GM19043 (cell line): ENCODE data around the gene ZNF536.
"Not testable (repeated sequence)": the region's sequence is repeated elsewhere in the genome, so short reads cannot be mapped to it uniquely, and the experiment has no call there.

ENCODE experiments used
- ATAC-seq: cut with Tn5 transposase; IDR thresholded peaks from one replicate; pipeline ENCODE4 v1.9.1; 2021; ENCODE audit warnings: low read depth; ENCODE audit not compliant: unreplicated experiment

Gene ZNF536

DNA sequence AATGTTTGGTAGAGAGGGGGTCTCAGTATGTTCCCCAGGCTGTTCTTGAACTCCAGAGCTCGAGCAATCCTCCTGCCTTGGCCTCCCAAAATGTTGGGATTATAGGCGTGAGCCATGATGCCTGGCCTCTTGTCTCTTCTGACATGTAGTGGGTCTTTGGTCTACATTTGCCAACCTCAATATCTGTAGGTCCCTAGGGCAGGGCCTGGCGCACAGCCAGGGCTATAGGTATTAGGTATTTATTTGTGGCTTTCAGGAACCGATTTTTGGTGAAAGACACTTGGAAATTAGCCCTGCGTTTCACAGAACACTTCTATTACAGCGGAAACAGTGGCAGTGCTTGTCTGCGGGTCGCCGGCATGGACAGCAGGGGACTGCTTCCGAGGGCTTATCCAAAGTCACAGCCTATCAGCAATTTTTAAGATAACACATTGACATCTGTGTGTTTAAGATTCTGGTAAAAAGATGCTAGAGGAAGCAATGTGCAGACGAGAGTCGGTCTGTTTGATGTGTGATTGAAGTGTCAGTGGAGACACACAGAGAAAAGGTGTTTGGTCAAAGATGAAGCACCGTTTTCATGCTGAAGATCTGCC, 14.5 kb downstream of the ZNF536 start:
- no peak for ATAC-seq

DNA sequence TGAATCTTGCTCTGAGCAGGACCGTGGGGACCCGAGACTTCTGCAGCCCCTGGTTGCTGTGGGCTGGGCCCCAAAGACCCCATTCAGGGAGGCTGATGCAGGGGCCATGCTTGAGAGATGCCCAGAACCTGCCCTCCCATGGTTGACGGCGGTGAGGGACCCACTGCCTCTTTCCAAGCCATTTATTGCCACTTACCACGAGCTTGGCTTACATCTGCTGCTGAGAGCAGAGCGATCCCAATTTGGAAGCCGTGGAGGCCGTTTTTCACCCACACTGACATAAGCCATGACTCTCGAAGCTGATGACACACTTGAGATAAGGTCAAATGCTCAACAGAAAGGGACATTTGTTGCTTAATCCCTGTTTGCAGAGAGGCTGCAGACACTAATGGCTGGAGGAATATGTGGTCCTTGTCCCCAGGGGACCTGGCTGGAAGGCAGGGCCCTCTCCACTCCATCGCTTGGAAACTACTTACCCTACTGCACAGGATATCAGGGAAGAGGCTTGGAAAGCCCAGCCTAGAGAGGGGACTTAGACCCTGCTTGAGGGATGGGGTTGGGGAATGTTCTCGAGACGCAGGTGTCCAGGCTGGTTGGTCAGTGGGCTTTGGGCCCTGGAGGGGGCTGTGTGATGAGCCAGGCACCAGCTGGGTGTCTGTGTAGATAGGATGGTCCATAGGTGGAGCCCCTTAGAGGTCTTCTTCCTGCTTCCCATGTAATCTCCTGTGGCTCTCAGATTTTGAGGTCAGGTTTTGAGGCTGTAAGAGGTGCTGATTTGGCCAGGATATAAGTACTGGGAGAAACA, 15.3 kb downstream of the ZNF536 start:
- ATAC-seq, result no peak

DNA sequence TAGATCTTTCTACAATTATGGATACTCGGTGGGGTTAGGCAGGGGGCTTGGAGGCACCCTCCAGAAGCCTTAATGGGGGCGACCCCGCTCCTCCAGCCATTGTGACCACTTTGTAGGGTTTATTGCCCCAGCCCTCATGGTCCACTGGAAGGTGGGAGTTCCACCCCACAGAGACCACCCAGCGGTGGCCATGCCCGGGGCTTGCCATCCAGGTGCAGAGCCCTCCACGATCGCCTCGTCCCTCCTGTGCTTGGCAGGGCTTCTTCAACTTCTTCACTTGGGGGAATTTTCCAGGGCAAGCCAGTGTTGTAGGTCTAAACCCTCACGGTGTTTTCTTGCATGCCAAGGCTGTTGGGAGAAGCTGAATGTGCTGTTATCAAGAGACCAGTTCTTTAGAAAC, 16.1 kb downstream of the ZNF536 start:
- ATAC-seq, result no peak

DNA sequence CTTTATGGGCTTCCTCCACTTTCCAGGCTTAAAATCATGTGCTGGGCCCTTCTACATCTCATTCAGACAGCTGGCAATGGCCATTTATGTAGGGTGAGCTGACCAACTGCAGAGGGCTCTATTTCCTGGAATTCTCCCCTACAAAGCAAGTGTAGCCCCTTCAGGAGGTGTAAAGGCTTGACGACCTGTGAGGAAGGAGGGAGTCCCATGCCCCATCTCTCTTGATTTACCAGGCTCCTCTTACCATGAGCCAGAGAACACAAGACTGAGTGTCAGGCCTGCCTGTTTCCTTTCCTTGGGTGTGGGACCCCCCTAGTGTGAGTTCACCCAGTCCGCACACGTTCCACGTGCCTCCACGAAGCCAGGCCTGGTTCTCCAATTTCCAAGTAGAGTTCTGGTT, 16.6 kb downstream of the ZNF536 start:
- ATAC-seq, result no peak

DNA sequence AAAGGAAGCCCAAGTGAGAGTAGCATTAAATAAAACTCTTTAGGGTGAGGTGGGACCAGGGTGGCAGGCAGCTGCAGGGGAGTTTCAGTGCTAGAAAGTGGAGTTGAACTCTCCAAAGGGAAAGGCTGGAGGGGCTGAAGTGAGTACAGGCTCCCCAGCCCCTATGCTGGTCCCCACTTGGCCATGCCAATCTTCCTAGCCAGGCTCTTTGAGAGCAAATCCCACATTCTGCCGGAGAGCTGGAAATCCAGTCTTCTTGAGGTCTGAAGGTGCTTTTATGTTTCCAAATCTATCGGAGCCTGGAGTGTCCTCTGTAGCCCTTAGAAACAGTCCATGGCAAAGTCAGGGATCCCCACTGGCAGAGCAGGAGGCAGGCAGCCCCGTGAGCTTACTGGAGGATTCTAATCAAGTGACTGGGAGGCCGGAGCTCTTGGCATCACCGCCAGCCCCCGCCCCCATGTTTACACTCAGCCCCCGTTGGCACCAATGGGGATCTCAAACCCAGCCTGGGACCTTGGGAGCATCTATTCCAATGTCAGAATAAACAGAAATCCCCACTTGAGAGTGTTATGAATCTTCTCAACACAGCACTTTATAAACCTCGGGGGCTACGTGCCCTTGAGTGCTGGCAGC, 18.3 kb downstream of the ZNF536 start:
- ATAC-seq, result no peak

DNA sequence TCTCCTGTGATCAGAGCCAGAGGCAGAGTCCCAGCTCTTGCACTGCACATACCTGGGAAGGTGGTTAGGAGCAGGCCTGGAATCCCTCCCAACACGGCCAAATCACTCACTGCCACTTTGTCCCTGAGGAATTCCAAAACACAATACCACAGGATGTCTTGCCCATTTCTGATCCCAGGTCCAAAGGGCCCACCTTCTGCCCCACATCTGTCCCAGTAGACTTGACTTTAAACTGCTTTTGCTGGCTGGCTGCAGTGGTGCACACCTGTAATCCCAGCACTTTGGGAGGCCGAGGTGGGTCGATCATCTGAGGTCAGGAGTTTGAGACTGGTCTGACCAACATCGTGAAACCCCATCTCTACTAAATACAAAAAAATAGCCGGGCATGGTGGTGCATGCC, 18.9 kb downstream of the ZNF536 start:
- no peak for ATAC-seq

DNA sequence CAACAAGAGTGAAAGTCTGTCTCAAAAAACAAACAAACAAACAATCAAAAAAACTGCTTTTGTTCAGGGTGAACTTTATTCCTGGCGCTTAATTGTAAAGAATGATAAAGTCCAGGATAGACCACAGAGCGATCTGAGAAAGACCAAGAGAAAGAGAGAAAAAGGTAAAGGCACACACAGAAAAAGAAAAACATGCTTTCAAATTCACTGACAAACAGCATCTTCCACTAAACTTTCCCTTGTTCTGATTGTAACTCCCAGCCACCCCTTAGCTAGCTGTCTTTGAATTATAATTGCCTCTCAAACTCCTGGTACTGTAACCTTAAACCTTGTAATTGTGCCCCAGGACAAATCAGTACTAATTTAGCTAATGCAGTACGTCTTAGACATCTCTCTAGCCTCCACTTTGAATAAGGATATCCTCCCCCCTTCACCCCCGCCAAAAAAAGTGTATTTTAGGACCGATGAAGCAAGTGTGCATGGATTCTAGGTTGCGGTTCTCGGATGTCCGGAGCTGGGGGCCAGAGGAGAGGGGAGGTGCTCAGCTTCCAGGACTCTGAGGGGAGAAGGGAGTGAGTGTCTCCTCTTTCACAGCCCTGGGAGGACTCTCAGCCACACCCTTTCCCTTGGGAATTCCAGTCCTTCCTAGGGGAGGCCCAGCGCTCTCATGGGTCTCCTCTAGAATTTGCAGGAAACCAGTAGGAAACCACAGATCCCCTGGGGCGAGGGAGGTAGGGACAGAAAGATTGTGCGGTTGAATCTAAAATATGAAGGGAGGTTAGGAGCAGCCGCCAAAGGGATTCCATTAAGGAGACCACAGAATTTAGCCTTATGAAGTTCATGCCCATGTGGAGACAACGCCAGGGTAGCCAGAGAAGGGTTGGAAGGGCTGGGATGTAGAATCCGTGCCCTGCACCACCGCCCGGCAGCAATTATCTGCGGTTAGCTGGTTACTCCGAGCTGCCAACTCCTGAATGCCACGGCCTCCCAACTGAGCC, 19.7 kb downstream of the ZNF536 start:
- ATAC-seq, result no peak

DNA sequence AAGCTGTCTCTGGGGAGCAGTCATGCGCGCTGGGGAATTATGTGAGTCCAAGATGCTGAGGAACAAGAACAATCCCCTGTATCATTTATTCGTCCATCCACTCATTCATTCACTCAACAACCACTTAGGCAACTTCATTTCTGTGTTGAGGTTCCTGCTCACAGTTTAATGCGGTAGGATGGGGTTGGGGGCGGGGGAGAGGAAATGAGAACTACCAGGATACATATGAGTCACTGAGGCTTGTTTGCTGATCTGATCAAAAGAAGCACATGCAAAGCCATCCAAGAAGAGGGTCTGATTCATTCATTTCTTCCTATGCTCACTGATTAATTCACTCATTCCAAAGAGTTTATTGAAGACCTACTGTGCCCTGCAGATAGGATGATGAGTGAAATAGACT, 20.9 kb downstream of the ZNF536 start:
- ATAC-seq, result no peak

DNA sequence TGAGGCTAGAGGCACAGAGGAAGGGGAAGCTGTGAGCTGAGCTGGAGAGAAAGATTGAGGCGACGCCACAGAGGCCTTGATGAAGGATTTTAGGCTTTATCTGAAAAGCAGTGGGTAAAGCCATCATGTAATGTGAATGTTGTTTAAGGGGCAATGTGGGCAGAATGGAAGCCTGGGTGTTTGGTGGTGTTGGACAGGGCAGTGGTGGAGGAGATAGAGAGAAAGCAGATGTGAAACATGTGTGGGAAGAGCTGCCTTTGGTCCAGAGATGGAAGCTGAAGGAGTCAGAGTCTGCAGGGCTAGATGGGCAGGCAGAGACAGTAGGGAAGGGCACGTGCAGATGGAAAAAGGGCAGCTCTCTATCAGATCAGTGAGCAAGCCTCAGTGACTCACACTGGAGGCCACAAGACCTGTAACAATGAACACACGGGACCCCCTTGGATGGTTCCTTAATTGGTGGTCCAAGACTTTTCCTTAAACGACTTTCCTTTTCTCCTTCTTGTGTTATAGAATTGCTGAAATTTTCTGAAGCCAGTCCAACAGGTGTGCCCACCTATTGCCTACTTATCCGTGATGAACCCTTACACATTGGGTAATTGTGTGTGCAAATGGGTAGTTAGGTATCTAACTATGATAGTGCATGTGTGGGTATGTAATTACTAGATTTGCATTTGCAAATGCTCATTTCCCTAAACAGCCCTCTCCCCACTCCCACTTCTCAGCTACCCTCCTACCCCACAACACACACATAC, 21.7 kb downstream of the ZNF536 start:
- ATAC-seq, result no peak

DNA sequence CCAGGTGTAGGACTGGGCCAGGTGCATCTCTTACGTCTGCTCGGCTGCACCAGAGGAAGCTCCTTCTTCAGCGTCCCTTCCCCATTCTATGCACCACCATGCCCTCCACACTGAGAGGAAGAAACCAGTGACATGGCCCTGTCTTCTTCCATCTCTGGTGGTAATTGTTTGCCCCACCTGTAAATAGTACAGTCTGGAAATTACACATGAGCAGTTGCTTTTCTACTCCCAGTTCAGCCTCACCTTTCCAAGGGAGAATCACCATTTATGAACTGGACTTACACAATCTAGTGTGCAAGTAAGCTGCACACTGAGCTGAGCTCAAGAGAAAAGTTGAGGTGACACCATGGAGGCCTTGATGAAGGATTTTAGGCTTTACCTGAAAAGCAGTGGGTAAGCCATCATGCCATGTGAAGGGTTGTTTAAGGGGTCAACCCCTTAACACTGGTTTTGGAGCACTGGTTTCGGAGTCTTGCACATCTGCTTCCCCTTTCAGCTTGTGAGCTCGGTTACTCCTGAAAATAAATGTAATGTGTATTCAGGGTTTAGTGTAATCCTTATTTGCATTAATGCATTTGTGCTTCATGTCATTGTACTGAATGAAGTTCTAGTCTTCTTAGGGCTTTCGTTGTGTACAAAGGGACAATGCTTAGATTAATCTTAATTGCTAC, 22.4 kb downstream of the ZNF536 start:
- ATAC-seq, result no peak

DNA sequence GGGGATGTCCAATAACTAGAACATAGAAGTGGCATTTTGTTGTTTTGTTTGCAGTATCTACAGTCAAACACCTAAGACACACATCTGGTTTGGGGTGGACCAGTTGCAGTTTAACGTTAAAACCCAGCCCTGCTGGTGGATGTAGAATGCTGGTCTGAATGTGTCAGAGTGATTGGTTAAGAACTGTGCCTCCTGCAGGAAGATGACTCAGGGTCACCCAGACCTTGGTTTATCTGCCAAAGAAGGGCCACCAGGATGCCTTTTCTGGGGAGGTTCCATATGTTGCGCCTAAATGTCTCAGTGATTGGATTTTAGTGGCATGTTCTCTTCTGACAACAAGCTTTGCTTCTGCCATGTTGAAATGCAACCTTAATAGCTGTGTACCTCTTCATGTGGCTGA, 23.1 kb downstream of the ZNF536 start:
- no peak for ATAC-seq

DNA sequence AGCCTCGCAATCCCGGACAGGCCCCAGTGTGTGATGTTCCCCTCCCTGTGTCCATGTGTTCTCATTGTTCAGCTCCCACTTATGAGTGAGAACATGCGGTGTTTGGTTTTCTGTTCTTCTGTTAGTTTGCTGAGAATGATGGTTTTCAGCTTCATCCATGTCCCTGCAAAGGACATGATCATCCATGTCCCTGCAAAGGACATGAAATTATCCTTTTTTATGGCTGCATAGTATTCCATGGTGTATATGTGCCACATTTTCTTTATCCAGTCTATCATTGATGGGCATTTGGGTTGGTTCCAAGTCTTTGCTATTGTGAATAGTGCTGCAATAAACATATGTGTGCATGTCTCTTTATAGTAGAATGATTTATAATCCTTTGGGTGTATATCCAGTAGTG, 26.4 kb downstream of the ZNF536 start:
- not testable (repeated sequence) for ATAC-seq

DNA sequence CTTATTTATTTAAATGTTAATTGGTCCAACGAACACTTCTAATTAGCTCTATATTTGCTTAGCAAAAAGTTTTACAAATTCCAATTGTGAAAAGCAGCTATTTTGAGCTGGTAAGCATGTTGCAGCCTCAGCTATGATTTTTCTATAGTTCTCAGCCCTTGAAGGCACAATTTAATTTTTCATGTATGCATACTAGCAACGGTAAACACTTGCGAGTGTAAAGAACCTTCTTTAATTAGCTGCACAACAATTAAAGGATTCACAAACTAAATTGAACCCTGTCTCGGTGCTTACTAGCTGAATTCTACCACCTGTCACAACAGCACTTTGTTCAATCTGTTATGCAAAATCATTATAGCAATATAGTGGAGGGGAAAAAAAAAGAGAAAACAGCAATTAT, 29.8 kb downstream of the ZNF536 start:
- ATAC-seq, result no peak

DNA sequence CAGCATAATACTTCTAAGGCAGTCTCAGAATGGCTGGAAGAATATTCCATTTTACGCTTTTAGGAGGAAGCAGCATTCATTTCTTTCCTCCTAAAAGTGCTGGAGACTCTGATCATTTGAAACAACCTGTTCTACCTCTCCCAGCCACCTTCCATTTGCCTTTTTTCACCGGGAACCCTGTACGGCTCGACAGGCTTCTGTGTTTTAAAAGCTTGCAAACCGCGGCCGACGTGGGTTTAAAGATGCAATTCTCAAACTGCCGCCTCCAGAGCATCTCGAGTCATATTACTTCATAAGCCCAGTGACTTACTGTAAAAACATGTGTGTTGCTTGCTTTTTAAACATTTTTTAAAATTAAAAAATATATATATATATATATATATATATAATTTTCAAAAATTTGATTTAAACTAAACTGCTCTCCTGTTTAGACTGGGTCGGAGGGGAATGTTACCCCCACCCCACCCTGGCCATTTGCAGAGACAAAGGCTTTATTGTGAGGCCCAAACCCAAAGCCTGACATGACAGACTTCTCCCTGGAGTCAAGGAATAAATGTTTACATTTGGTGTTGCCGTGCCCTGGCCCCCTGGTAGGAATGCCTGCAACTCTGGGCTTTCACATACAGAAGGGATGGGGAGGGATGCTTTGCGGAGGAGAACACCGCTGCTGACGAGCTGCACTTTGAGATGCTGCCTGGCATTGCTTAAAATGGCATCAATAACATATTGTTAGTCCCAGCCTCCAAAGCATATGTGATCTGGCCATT, 30.4 kb downstream of the ZNF536 start:
- no peak for ATAC-seq

DNA sequence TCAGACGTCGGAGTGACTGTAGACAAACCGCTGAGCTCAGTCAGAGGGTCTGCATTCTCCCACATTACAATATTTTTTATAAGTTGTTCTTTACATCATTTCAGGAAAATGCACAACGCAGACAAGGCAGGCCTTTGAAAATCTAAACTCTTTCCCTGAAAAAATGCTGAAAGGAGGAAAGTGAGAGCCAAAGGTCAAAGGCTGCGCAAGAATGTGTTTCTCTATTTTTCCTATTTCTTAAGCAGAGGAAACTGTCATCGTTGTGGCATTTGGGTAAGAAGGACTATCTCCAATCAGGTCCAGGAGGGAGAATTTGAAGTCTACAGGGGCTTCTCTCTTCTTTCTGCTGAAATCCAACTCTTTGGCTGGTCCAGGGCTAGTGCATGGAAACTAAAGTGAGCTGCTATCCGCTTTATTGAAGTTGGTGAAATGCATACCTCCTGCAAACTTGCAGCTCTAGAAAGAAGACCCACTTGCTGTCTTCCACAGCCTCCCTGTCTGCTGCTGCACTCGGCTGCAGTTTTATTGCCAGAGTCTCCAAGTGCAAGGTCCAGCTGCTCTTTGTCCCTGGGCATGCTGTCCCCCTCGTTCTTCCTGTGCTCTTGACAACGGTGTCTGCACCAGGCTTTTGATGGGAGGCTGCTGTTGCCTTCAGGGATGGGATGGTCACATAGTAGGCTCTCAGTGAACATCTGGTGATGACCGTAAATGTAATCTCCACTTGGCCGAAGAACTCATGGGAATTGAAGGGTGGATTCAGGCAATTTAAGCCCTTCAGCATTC, 31.2 kb downstream of the ZNF536 start:
- ATAC-seq, result no peak

DNA sequence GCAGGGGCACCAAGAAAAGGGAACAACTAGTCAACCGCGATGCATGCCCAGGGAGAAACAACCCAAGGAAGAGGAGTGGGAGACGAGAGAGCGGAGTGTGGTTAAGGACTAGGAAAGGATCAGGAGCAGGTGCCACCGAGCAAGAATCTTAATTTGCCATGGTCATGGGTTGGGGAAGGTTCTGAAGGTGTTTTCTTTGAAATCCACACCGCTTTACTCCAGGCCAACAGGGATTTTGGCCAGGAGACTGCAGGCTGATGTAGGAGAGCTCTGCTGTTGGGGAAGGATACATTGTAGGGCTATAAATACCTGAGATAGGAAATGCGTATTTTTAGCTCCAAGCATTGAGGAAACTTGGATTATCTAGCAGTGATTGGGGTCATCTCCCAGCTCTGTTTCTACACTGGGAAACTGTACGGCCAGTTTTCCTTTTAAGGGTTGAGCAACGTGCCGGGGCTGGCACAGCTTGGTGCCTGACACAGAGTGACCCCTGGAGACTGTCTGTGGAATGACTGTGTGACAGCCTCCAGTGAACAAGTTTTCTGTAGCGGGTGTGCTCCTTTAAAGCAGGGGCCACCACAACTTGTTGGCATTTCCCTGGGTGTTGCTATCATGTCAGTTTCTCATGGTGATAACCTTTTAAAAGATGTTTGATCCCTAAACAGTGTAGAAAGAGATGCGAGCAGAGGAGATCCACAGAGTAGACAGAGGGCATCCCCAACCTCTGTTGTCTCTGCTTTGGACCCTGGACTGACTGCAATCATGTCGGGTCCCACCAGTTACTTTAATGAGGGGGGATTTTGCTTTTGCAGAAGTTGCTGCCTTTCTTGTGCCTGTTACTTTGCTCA, 34.3 kb downstream of the ZNF536 start:
- no peak for ATAC-seq

DNA sequence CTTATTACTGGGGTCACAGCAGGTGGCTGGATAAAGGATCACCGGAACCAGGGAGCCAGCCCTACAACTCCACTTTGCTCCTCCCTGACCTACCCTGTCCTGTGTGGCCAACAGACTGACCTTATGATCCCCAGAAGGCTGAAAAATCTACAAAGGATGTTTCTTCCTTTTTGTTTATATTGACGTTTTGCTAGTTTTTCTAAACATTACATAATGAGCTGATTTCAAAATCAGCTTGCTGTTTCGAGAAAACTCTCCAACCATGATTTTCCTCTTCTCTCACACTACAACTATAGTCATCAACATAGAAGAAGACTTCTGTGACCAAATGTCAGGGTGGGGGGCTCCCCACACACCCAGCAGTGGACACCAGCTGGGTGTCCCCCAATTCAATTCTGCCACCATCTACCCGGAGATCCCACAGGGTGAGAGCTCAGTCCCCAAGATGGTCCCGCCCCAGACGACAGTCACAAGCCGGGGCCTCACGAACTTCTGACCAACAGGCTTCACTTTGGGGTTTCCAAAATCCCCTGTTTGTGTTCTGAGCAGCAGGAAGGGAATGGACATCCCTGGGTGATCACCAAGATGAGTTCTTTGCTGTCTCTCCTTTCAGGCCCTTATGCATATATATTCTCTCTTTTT, 35.0 kb downstream of the ZNF536 start:
- ATAC-seq, result no peak
